A549 (cell line): ENCODE results near the gene ADAT2.

Source experiments
- CBX8 ChIP-seq: fragments of 200-600 bp; sonication (generic); IDR thresholded peaks from 2 replicates; pipeline ENCODE4 v1.6.1; 2016
- CTCF ChIP-seq: fragments of >200 bp; sonication (Bioruptor Twin); formaldehyde crosslinking; IDR thresholded peaks from 3 replicates; pipeline ENCODE4 v1.5.1; 2016
- E2F6 ChIP-seq: IDR thresholded peaks from 2 replicates; pipeline ENCODE4 v1.6.1; 2012; ENCODE audit warnings: low read depth, borderline replicate concordance
- EP300 ChIP-seq, 2 experiments: fragments of >200 bp; sonication (Bioruptor Twin); formaldehyde crosslinking; IDR thresholded peaks; 2 replicates in 1 of 2; 3 replicates in 1 of 2; pipeline ENCODE4 v1.6.1; 2016 to 2017
- HDAC2 ChIP-seq: fragments of 200-600 bp; sonication (generic); IDR thresholded peaks from 2 replicates; pipeline ENCODE4 v1.6.1; 2016
- HOXA7 ChIP-seq: fragments of 250-450 bp; sonication (Bioruptor Pico); IDR thresholded peaks from 2 replicates; pipeline ENCODE4 v1.5.0; 2020; ENCODE audit warnings: mild to moderate bottlenecking, moderate library complexity
- MAX ChIP-seq: IDR thresholded peaks from 2 replicates; pipeline ENCODE4 v1.6.1; 2012
- PBX3 ChIP-seq: IDR thresholded peaks from 2 replicates; pipeline ENCODE4 v1.6.1; 2012
- POLR2A ChIP-seq: IDR thresholded peaks from 2 replicates; pipeline ENCODE4 v1.6.1; 2012; ENCODE audit warnings: mild to moderate bottlenecking, low read length
- POLR2AphosphoS2 ChIP-seq: conservative IDR thresholded peaks from 2 replicates; pipeline ENCODE4 v1.6.1; 2012; ENCODE audit warnings: low read length, improper control_type of control experiment, inconsistent platforms
- RAD21 ChIP-seq, 2 experiments: fragments of >200 bp in 1 of 2; sonication (Bioruptor Twin) in 1 of 2; formaldehyde crosslinking in 1 of 2; IDR thresholded peaks in 1 of 2; conservative IDR thresholded peaks in 1 of 2; 2 replicates in 1 of 2; 3 replicates in 1 of 2; pipeline ENCODE4 v1.6.1; 2012 to 2018; ENCODE audit warnings: inconsistent platforms in 1 of 2
- REST ChIP-seq: fragments of 200-600 bp; sonication (generic); IDR thresholded peaks from 2 replicates; pipeline ENCODE4 v1.6.1; 2016; ENCODE audit warnings: antibody characterized with exemption, mild to moderate bottlenecking, moderate library complexity
- SREBF2 ChIP-seq: fragments of 450-650 bp; IDR thresholded peaks from 2 replicates; pipeline ENCODE4 v1.6.1; 2014; ENCODE audit warnings: mild to moderate bottlenecking, moderate library complexity
- USF2 ChIP-seq: fragments of 450-650 bp; IDR thresholded peaks from 2 replicates; pipeline ENCODE4 v1.6.1; 2014; ENCODE audit warnings: antibody characterized with exemption

- TF ChIP-seq CTCF (no peak), POLR2AphosphoS2 (no peak), RAD21 (conservative IDR thresholded peaks at IDR 0.05 in 1 of 2, IDR thresholded peaks at IDR 0.05 in 1 of 2) (no peak), HDAC2 (no peak), PBX3 (no peak), HOXA7 (CRISPR knock-in tag) (no peak), POLR2A (no peak), E2F6 (no peak), EP300 (IDR thresholded peaks at IDR 0.05) (no peak), MAX (no peak), CBX8 (no peak), SREBF2 (no peak), USF2 (no peak), REST (no peak)
Observed at GRCh38 chr6:143449082-143449713, 1.3 kb downstream of the ADAT2 start.
